ENCODE results near the gene SCMH1. TPM values are rescaled to one million over a fixed set of nuclear protein-coding genes. Genes with fewer than 3 reads are reported as not detected.
"Not testable (repeated sequence)": the region's sequence is repeated elsewhere in the genome, so short reads cannot be mapped to it uniquely, and the experiment has no call there.

SCMH1 gene
- total RNA-seq, 1 donor from 2014 or later, result 9.7 TPM

- not testable (repeated sequence) for DNase-seq (ENCODE audit: low read depth in 2 of 2)
Observed at GRCh38 chr1:41251120-41251519, 9.0 kb upstream of the SCMH1 start.

- no peak for DNase-seq (ENCODE audit: low read depth in 2 of 2)
Observed at GRCh38 chr1:41249319-41249718, 7.2 kb upstream of the SCMH1 start.

- DNase-seq (ENCODE audit: low read depth in 2 of 2), result no peak
Observed at GRCh38 chr1:41246568-41246967, 4.5 kb upstream of the SCMH1 start.

- DNase-seq (ENCODE audit: low read depth in 2 of 2), result peak in 1 of 2 donors; percentile 25
Observed at GRCh38 chr1:41245659-41246058, 3.6 kb upstream of the SCMH1 start.

GRCh38 chr1:41243079-41243385 lies 926 bp upstream of the SCMH1 start:
- no peak for DNase-seq (ENCODE audit: low read depth in 2 of 2)

GRCh38 chr1:41242342-41243078 lies 404 bp upstream of the SCMH1 start:
- DNase-seq (ENCODE audit: low read depth in 2 of 2), result peak; percentile 6 to 15

GRCh38 chr1:41241354-41241748 lies 755 bp downstream of the SCMH1 start:
- DNase-seq (ENCODE audit: low read depth in 2 of 2), result peak; percentile 35 to 53

- no peak for DNase-seq (ENCODE audit: low read depth in 2 of 2)
Observed at GRCh38 chr1:41240781-41241353, 1.2 kb downstream of the SCMH1 start.

- DNase-seq (ENCODE audit: low read depth in 2 of 2), result peak; percentile 52 to 63
Observed at GRCh38 chr1:41239988-41240610, 2.0 kb downstream of the SCMH1 start.

- DNase-seq (ENCODE audit: low read depth in 2 of 2), result peak; percentile 5 to 39
Observed at GRCh38 chr1:41238311-41238988, 3.7 kb downstream of the SCMH1 start.

GRCh38 chr1:41236781-41237180 lies 5.3 kb downstream of the SCMH1 start:
- DNase-seq (ENCODE audit: low read depth in 2 of 2), result no peak

GRCh38 chr1:41235893-41236292 lies 6.2 kb downstream of the SCMH1 start:
- DNase-seq (ENCODE audit: low read depth in 2 of 2), result no peak

- DNase-seq (ENCODE audit: low read depth in 2 of 2), result no peak
Observed at GRCh38 chr1:41233708-41234107, 8.4 kb downstream of the SCMH1 start.

- DNase-seq (ENCODE audit: low read depth in 2 of 2), result no peak
Observed at GRCh38 chr1:41232305-41232704, 9.8 kb downstream of the SCMH1 start.

GRCh38 chr1:41230656-41231055 lies 11.4 kb downstream of the SCMH1 start:
- no peak for DNase-seq (ENCODE audit: low read depth in 2 of 2)

- DNase-seq (ENCODE audit: low read depth in 2 of 2), result not testable (repeated sequence)
Observed at GRCh38 chr1:41229219-41229618, 12.9 kb downstream of the SCMH1 start.

GRCh38 chr1:41226815-41227434 lies 15.2 kb downstream of the SCMH1 start:
- no peak for DNase-seq (ENCODE audit: low read depth in 2 of 2)

- DNase-seq (ENCODE audit: low read depth in 2 of 2), result no peak
Observed at GRCh38 chr1:41225495-41225894, 16.6 kb downstream of the SCMH1 start.

- DNase-seq (ENCODE audit: low read depth in 2 of 2), result peak in 1 of 2 donors; percentile 28
Observed at GRCh38 chr1:41222496-41222895, 19.6 kb downstream of the SCMH1 start.

- DNase-seq (ENCODE audit: low read depth in 2 of 2), result no peak
Observed at GRCh38 chr1:41221995-41222394, 20.1 kb downstream of the SCMH1 start.

- no peak for DNase-seq (ENCODE audit: low read depth in 2 of 2)
Observed at GRCh38 chr1:41218152-41218551, 24.0 kb downstream of the SCMH1 start.

- no peak for DNase-seq (ENCODE audit: low read depth in 2 of 2)
Observed at GRCh38 chr1:41217441-41217840, 24.7 kb downstream of the SCMH1 start.

Measured in lung microvascular endothelial cell (primary cell).